GM12878 (cell line): ENCODE results near the gene ITSN1. TPM values are rescaled to one million over a fixed set of nuclear protein-coding genes. Genes with fewer than 3 reads are reported as not detected.

ENCODE experiments used
- ATAC-seq: fragments of 200-7000 bp; cut with Tn5 transposase; 3 replicates; pipeline ENCODE4 v1.9.1; 2020; ENCODE audit warnings: mild to moderate bottlenecking, moderate library complexity
- BruUV-seq: library from RNA; stranded (reverse); fragments of 400-500 nt; replicated peaks from 2 replicates; lab custom pipeline; 2021; lab: Mats Ljungman, UMichigan
- CTCF ChIA-PET: fragments of 300-600 bp; sonication (Branson Sonifier 250); formaldehyde crosslinking; extraction: SDS; loops from one replicate; lab custom pipeline; 2021; ENCODE audit warnings: inconsistent platforms; lab: Yijun Ruan, JAX
- POLR2A ChIA-PET: fragments of 350-600 bp; formaldehyde crosslinking; extraction: SDS; loops from one replicate; lab custom pipeline; 2021; ENCODE audit warnings: inconsistent platforms; lab: Charles Lee
- RAD21 ChIA-PET: fragments of 300-600 bp; sonication (Branson Sonifier 250); formaldehyde crosslinking; loops from one replicate; lab custom pipeline; 2023; ENCODE audit warnings: antibody characterized with exemption; ENCODE audit not compliant: unreplicated experiment; lab: Charles Lee
- SMC1A ChIA-PET: fragments of 300-600 bp; sonication (Branson Sonifier 250); formaldehyde crosslinking; loops from one replicate; lab custom pipeline; 2023; ENCODE audit not compliant: unreplicated experiment, uncharacterized antibody; lab: Charles Lee
- DNase-seq: peaks from one replicate; pipeline ENCODE4 v3.0.0-alpha.2; 2011; ENCODE audit warnings: low read depth, low spot score
- FAIRE-seq: peaks from 3 replicates; lab custom pipeline; 2011; peaks lifted over from hg19 to GRCh38; lab: Jason Lieb, UNC
- H2AFZ ChIP-seq: 2 replicates; pipeline ENCODE4 v1.6.0; 2011; ENCODE audit warnings: low read depth, low read length, control low read depth; ENCODE audit not compliant: control insufficient read depth
- H3K27ac ChIP-seq: 2 replicates; pipeline ENCODE4 v1.5.1; 2011; ENCODE audit warnings: control low read depth; ENCODE audit not compliant: control insufficient read depth, insufficient read depth
- H3K27me3 ChIP-seq, 2 experiments: replicated peaks in 1 of 2; 2 replicates each; pipeline versions ENCODE4 v1.6.0 to v1.6.1; 2011; ENCODE audit warnings: low read length in 1 of 2; ENCODE audit not compliant: control insufficient read depth in 2 of 2, insufficient read depth in 2 of 2
- H3K36me3 ChIP-seq, 2 experiments: 2 replicates each; pipeline ENCODE4 v1.5.1; 2011; ENCODE audit warnings: low read length in 1 of 2; ENCODE audit not compliant: control insufficient read depth in 2 of 2, insufficient read depth in 2 of 2
- H3K4me1 ChIP-seq: 2 replicates; pipeline ENCODE4 v1.6.1; 2011; ENCODE audit warnings: mild to moderate bottlenecking, low read length, moderate library complexity, mixed read lengths; ENCODE audit not compliant: control insufficient read depth, insufficient read depth
- H3K4me2 ChIP-seq: 2 replicates; pipeline ENCODE4 v1.6.0; 2011; ENCODE audit warnings: control low read depth; ENCODE audit not compliant: control insufficient read depth, insufficient read depth
- H3K4me3 ChIP-seq: fragments of 200-600 bp; sonication (generic); 2 replicates; pipeline ENCODE4 v1.5.1; 2016
- H3K79me2 ChIP-seq: 2 replicates; pipeline ENCODE4 v1.6.0; 2011; ENCODE audit warnings: low read length; ENCODE audit not compliant: control insufficient read depth, insufficient read depth
- H3K9ac ChIP-seq: 2 replicates; pipeline ENCODE4 v1.8.0; 2011; ENCODE audit warnings: low read length, control low read depth, mixed read lengths; ENCODE audit not compliant: control insufficient read depth, insufficient read depth
- H3K9me3 ChIP-seq: replicated peaks from 3 replicates; pipeline ENCODE4 v1.5.1; 2011; ENCODE audit warnings: mild to moderate bottlenecking, low read length; ENCODE audit not compliant: control insufficient read depth, insufficient read depth
- H4K20me1 ChIP-seq: 2 replicates; pipeline ENCODE4 v1.6.0; 2011; ENCODE audit not compliant: control insufficient read depth, insufficient read depth
- MYC ChIP-seq: IDR thresholded peaks from 2 replicates; pipeline ENCODE4 v1.6.1; 2011; ENCODE audit warnings: mild to moderate bottlenecking, low read length, moderate library complexity, inconsistent platforms; ENCODE audit not compliant: insufficient read depth, insufficient replicate concordance, insufficient read length, severe bottlenecking
- REST ChIP-seq: IDR thresholded peaks from 2 replicates; pipeline ENCODE4 v1.6.1; 2012; ENCODE audit warnings: mild to moderate bottlenecking, low read depth, low read length
- SMARCA5 ChIP-seq: fragments of 450-650 bp; IDR thresholded peaks from 2 replicates; pipeline ENCODE4 v1.6.1; 2017; ENCODE audit warnings: mild to moderate bottlenecking
- YY1 ChIP-seq: IDR thresholded peaks from 2 replicates; pipeline ENCODE4 v1.6.1; 2011; ENCODE audit warnings: low read depth, mild to moderate bottlenecking, low read length
- in situ Hi-C: fragments of 300-500 bp; cut with MboI; formaldehyde crosslinking; loops from 9 replicates; pipeline ENCODE4 v1.14.3; 2018; ENCODE audit warnings: mixed read lengths
- intact Hi-C: fragments of 100-400 bp; cut with micrococcal nuclease; formaldehyde crosslinking; loops from one replicate; pipeline ENCODE4 v1.14.2; 2022; ENCODE audit not compliant: unreplicated experiment
- polyA plus RNA-seq, 11 experiments: library from polyadenylated mRNA; depleted of rRNA in 4 of 11; unstranded in 6 of 11; stranded (reverse) in 5 of 11; fragments of >200 nt; fragmentation: Nextera tagmentation in 4 of 11; fragmentation: Illumina TruSeq in 1 of 11; extraction: Ambion mirVana in 4 of 11; extraction: Trizol in 1 of 11; gene quantifications; 1 replicate in 1 of 11; 2 replicates in 10 of 11; pipeline versions ENCODE4 v1.2.1 to v1.2.3, GENCODE V29; 2011 to 2016; ENCODE audit warnings: inconsistent platforms in 2 of 11, missing spikeins in 2 of 11, low read depth in 1 of 11
- total RNA-seq, 4 experiments: library from RNA; depleted of rRNA in 3 of 4; stranded (reverse); fragments of >200 nt in 3 of 4; fragmentation: Illumina TruSeq in 1 of 4; extraction: Trizol in 1 of 4; gene quantifications; 2 replicates each; pipeline versions ENCODE4 v1.2.1 to v1.2.3, GENCODE V29; 2013 to 2021

The ITSN1 gene
- total and polyA plus RNA-seq, 10 of the 15 experiments (the other 5 are each of a cell fraction or from before 2014, with no cell fraction given) = 0.89 to 10.6 (median 4.8) TPM

GRCh38 chr21:33685613-33686197, 43.4 kb downstream of the ITSN1 start:
- ChIA-PET CTCF (interaction anchor here (0.9 to 2.3 kb wide), 3 partner anchors 13 to 80 kb away, joined by 3 to 6 read pairs (median 4); no protein-coding TSS in a partner anchor), SMC1A (interaction anchor here (0.6 to 1.6 kb wide), 3 partner anchors 34 to 60 kb away, joined by 3 read pairs; no protein-coding TSS in a partner anchor)
- Histone ChIP-seq H4K20me1 (no peaks in the 10 kb centered on the region), H3K4me3 (no peak overlapping the region), H3K27me3 (no peaks in the 10 kb centered on the region; a peak in 1 of 4 replicates)
- no peak for DNase-seq
- intact Hi-C loops = no loop called here
- no peak for TF ChIP-seq REST
- no peak for TF ChIP-seq SMARCA5
- no peak for TF ChIP-seq YY1
- TF ChIP-seq MYC = no peak
- TF ChIP-seq, all 136 proteins: peak for 0
- RAD21 ChIA-PET = no interaction called here
- POLR2A ChIA-PET = no interaction called here
- no peak overlapping the region for H2AFZ ChIP-seq
- H3K36me3 ChIP-seq = no peaks in the 10 kb centered on the region
- H3K4me1 ChIP-seq = peaks cover 3% of the 10 kb centered on the region
- FAIRE-seq (no peak), ATAC-seq (peak; percentile 56)
- BruUV-seq = no TSS peak
- H3K9me3 ChIP-seq = no peaks in the 10 kb centered on the region
- no peak overlapping the region for H3K27ac ChIP-seq
- in situ Hi-C loops = no loop called here
- H3K4me2 ChIP-seq = no peak overlapping the region
- H3K9ac ChIP-seq = no peak overlapping the region
- no peaks in the 10 kb centered on the region for H3K79me2 ChIP-seq
